Dendritic cell treated with granulocyte-macrophage colony-stimulating factor and Interleukin-4, amounts not matched to agents 40 ng/mL and 50 ng/mL, for 4 days (primary cell): Measurements from ENCODE around the gene C11orf86.

Experiments
- H3K27ac Mint-ChIP-seq: one replicate; pipeline ENCODE4 v1.8.0; 2022; ENCODE audit warnings: mild to moderate bottlenecking, mixed read lengths
- H3K27me3 Mint-ChIP-seq: one replicate; pipeline ENCODE4 v1.8.0; 2022; ENCODE audit warnings: mild to moderate bottlenecking, mixed read lengths
- H3K36me3 Mint-ChIP-seq: one replicate; pipeline ENCODE4 v1.8.0; 2022; ENCODE audit warnings: low read depth, mixed read lengths
- H3K4me1 Mint-ChIP-seq: one replicate; pipeline ENCODE4 v1.8.0; 2022; ENCODE audit warnings: low read depth, mixed read lengths
- H3K4me3 Mint-ChIP-seq: one replicate; pipeline ENCODE4 v1.8.0; 2022; ENCODE audit warnings: mild to moderate bottlenecking, moderate library complexity, mixed read lengths
- H3K9me3 Mint-ChIP-seq: one replicate; pipeline ENCODE4 v1.8.0; 2022; ENCODE audit warnings: mixed read lengths
- intact Hi-C: fragments of 100-400 bp; cut with micrococcal nuclease; formaldehyde crosslinking; loops from one replicate; pipeline ENCODE4 v1.15.0; 2022

Gene C11orf86

GRCh38 chr11:66974724-66975404, at the start of gene C11orf86:
Gene C11orf86, plus strand, starts transcription at chr11:66975304. Its CDS starts 59 bp downstream, at chr11:66975363.
- Mint-ChIP-seq H3K27ac (no peak within 1 kb of the TSS), H3K4me3 (no peak within 1 kb of the TSS), H3K27me3 (peaks cover 29% of the 10 kb centered on the region), H3K4me1 (peaks cover 17% of the 10 kb centered on the region), H3K9me3 (peaks cover 22% of the 10 kb centered on the region), H3K36me3 (no peaks in the 10 kb centered on the region)
- intact Hi-C loops = loop anchor here (10.0 kb wide), 1 partner anchor 280 kb away; no protein-coding TSS in a partner anchor

DNA sequence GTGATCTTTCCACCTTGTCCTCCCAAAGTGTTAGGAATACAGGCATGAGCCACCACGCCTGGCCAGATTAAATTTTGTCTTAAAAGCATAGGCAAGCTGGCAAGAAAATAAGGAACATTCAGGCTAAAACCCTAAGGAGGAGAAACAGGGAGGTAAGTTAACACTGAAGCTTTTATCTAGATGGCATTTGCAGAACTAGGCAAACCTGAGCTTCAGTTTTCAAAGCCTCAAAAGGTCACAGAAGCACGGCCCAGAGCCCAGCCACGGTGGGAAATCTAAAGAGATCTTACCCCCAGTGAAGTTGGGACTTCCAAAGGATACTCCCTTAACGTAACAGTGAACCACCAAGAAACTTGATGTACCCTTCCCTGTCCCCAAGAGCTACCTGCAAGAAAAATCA, 45.4 kb upstream of the C11orf86 start:
- Mint-ChIP-seq H3K27me3 (peaks cover 12% of the 10 kb centered on the region), H3K27ac (no peak overlapping the region), H3K4me3 (no peak overlapping the region), H3K36me3 (no peaks in the 10 kb centered on the region), H3K4me1 (peaks cover 4% of the 10 kb centered on the region), H3K9me3 (no peaks in the 10 kb centered on the region)
- intact Hi-C loops = no loop called here

DNA sequence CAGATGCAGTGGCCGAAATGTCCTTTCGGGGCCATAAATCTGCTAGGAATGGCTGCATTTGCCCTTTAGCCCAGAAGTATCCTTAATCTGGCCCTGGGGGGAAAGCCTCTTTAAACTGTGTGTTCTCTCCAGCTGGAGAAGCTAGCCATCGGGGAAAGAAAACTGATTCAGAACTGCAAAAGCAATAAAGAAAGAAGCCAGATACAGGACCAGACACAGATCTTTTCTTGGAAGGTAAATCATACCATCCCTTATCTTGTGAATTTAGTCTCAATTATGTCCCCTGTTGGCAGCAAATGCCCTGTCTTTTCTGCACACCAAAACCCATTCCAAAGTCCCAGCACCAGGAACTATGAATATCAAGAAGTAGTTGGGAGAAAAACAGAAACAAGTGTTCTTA, 42.6 kb upstream of the C11orf86 start:
- intact Hi-C loops = no loop called here
- Mint-ChIP-seq H3K9me3 (no peaks in the 10 kb centered on the region), H3K4me3 (no peak overlapping the region), H3K4me1 (peaks cover 4% of the 10 kb centered on the region), H3K36me3 (no peaks in the 10 kb centered on the region), H3K27me3 (peaks cover 16% of the 10 kb centered on the region), H3K27ac (no peak overlapping the region)

GRCh38 chr11:66933531-66933930, 41.6 kb upstream of the C11orf86 start:
- intact Hi-C loops = no loop called here
- H3K36me3 Mint-ChIP-seq = no peaks in the 10 kb centered on the region

DNA sequence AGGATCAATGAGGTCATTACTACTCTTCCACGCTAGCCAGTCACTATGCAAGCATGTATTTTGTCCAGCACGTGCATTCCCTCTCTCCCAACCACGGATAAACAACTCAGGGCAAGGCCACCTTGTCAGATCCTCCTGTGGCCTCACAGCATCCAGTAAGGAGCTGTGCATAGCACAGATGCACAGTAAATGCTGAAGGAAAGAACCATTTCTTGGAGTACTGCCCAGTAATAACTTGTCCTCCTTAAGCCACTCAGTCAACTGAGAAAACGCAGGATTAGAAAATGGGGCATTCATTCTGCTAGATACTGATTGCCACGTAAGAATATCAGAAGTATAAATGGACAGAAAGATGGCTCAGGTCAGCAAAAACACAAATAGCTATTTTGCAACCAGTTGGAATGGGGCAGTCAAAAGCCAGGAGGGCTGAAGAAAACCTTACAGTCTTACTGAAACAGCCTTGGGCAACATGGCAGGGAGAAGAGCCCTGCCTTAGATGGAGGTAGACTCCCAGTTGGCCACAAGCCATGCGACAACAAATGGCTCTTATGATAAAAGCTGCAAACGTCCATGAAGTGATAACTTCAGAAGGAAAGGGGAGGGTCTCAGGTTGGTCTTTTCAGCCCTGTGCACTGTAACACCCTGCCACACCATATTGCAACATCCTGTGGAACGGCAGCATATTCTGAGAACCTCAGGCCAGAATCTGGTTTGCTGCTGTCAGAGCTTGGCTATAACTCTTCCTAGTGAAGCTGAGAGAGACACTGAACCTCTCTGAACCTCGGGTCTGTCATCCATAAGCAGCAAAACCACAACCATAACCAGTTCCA, 39.9 kb upstream of the C11orf86 start:
- Mint-ChIP-seq H3K4me1 (no peaks in the 10 kb centered on the region), H3K27me3 (peaks cover 19% of the 10 kb centered on the region), H3K27ac (no peak overlapping the region), H3K4me3 (no peak overlapping the region), H3K36me3 (no peaks in the 10 kb centered on the region), H3K9me3 (no peaks in the 10 kb centered on the region)
- intact Hi-C loops = no loop called here

More at GRCh38 chr11:66933531-66933930, 41.6 kb upstream of the C11orf86 start:
- H3K9me3 Mint-ChIP-seq = no peaks in the 10 kb centered on the region
- no peak overlapping the region for H3K4me3 Mint-ChIP-seq
- no peak overlapping the region for H3K27ac Mint-ChIP-seq
- peaks cover 19% of the 10 kb centered on the region for H3K27me3 Mint-ChIP-seq
- peaks cover 4% of the 10 kb centered on the region for H3K4me1 Mint-ChIP-seq

- peaks cover 21% of the 10 kb centered on the region for H3K27me3 Mint-ChIP-seq
- no peaks in the 10 kb centered on the region for H3K9me3 Mint-ChIP-seq
- no peak overlapping the region for H3K4me3 Mint-ChIP-seq
- H3K4me1 Mint-ChIP-seq = no peaks in the 10 kb centered on the region
- no peaks in the 10 kb centered on the region for H3K36me3 Mint-ChIP-seq
- no peak overlapping the region for H3K27ac Mint-ChIP-seq
- intact Hi-C loops = no loop called here
These were observed 38.8 kb upstream of the C11orf86 start for GRCh38 chr11:66936311-66936711.

GRCh38 chr11:66937193-66937733, 37.8 kb upstream of the C11orf86 start:
- Mint-ChIP-seq H3K27ac (no peak overlapping the region), H3K9me3 (no peaks in the 10 kb centered on the region), H3K27me3 (peaks cover 17% of the 10 kb centered on the region), H3K4me1 (no peaks in the 10 kb centered on the region), H3K36me3 (peaks cover 2% of the 10 kb centered on the region), H3K4me3 (no peak overlapping the region)
- intact Hi-C loops = no loop called here

GRCh38 chr11:66938582-66939135, 36.4 kb upstream of the C11orf86 start:
- Mint-ChIP-seq H3K4me1 (no peaks in the 10 kb centered on the region), H3K27me3 (peaks cover 15% of the 10 kb centered on the region), H3K4me3 (no peak overlapping the region), H3K9me3 (no peaks in the 10 kb centered on the region), H3K36me3 (peaks cover 8% of the 10 kb centered on the region), H3K27ac (no peak overlapping the region)
- intact Hi-C loops = no loop called here

- H3K27me3 Mint-ChIP-seq = peaks cover 5% of the 10 kb centered on the region
- intact Hi-C loops = no loop called here
- H3K4me1 Mint-ChIP-seq = peaks cover 3% of the 10 kb centered on the region
- no peak overlapping the region for H3K27ac Mint-ChIP-seq
- H3K36me3 Mint-ChIP-seq = peaks cover 11% of the 10 kb centered on the region
- no peak overlapping the region for H3K4me3 Mint-ChIP-seq
- no peaks in the 10 kb centered on the region for H3K9me3 Mint-ChIP-seq
These were observed 25.0 kb upstream of the C11orf86 start for GRCh38 chr11:66950112-66950535.

DNA sequence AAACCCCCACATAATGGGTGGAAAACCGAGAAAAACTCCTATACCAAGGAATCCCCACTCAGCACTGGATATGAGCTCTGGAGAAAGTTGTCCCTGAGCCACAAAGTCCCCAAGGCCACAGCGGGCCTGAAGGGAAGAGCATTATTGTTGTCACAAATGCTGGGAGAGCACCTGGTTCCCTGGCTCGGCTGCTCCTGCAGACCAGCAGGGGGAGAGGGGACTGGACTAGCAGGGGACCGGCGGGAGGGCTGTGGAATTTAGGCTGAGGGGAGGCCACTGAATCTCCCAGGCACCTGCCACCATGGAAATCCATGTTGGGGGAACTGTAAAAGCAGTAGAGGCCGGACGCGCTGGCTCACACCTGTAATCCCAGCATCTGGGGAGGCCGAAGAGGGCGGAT, 24.0 kb upstream of the C11orf86 start:
- no peak overlapping the region for H3K4me3 Mint-ChIP-seq
- H3K27me3 Mint-ChIP-seq = peaks cover 11% of the 10 kb centered on the region
- H3K9me3 Mint-ChIP-seq = no peaks in the 10 kb centered on the region
- H3K4me1 Mint-ChIP-seq = peaks cover 10% of the 10 kb centered on the region
- H3K36me3 Mint-ChIP-seq = peaks cover 18% of the 10 kb centered on the region
- no peak overlapping the region for H3K27ac Mint-ChIP-seq
- intact Hi-C loops = no loop called here

DNA sequence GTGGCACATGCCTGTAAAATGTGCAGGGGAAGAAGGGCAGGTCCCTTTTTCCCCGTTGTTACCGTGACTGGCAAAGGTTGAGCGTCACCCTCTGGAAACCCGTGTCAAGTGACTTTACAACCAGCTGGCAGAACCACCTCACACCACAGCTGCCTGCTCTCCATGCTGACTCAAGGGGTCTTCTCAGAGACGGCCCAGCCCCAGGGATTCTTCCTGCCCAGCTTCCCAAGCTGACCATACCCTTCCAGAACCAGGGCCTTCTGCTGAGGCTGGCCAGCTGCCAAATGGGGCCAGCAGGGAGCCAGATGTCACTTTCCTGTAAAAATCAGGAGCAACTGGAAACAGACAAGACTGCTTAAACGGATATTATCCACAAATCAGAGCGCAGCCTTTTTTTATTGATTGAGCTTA, 23.2 kb upstream of the C11orf86 start:
- Mint-ChIP-seq H3K9me3 (no peaks in the 10 kb centered on the region), H3K36me3 (peaks cover 25% of the 10 kb centered on the region), H3K27me3 (peaks cover 11% of the 10 kb centered on the region), H3K4me1 (peaks cover 18% of the 10 kb centered on the region), H3K27ac (no peak overlapping the region), H3K4me3 (no peak overlapping the region)
- intact Hi-C loops = no loop called here

DNA sequence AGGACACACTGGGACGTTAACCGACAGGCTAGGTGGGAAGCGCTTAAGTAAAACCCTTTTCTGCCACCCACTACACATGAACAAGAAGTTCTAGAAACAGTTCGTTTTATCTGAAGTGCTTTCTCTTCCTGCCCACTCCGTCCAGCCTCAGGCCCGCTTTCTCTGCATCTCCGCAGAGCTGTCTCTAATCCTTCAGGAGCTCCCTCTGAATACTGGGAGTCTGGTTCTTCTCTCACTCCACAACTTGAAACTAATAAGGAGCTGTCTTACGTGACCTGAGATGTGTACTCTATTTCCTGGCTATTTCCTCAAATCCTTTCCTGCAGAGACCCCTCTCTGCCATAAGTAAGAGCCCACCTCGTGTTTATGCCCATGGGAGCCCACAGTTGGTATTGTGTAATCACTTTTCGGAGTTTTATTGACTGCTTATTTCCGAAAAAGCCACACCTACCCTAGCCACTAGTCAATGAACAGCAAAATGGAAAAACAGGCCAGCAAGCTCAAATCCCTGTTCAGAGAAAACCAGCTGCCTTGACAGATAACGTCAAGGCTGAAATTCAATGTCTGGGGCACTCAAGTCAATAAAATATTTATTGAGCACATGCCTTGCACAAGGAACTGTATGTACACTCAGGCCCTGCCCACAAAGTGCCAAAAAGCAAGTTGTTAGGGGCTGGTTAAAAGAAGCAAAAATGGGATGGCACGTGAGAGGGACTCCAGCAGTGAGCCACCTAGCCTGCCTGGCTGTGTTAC, 21.8 kb upstream of the C11orf86 start:
- H3K27me3 Mint-ChIP-seq = peaks cover 11% of the 10 kb centered on the region
- peaks cover 25% of the 10 kb centered on the region for H3K36me3 Mint-ChIP-seq
- intact Hi-C loops = no loop called here
- peaks cover 29% of the 10 kb centered on the region for H3K4me1 Mint-ChIP-seq
- no peak overlapping the region for H3K27ac Mint-ChIP-seq
- no peak overlapping the region for H3K4me3 Mint-ChIP-seq
- no peaks in the 10 kb centered on the region for H3K9me3 Mint-ChIP-seq

DNA sequence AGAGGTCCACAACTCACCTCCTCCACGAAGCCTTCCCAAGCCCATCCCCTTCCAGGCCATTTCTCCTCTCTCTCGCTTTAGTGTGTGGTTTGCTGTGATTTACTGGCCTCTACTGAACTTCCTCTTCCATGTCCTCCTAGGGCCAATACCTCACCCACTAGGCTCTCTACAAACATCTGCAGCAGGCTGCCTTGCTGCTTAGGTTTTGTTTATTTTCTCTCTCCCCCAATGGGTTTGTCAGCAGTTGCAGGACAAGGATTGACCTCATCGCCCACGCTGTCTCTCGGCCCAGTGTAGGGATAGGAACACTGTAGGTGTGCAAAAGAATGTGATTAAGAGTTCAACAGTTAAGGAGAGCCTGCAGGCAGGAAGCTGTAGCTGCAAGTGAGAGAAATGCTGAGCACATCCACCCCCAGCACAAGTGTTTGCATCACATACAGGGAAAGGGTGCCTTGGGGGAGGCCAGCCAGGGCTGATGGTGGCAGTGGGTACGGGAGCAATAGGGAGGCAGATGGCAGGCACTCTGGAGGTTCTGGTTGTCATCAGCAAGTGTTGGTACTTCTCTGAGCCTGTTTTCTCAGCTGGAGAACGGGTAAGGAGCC, 18.3 kb upstream of the C11orf86 start:
- intact Hi-C loops = loop anchor here (5.0 kb wide), 1 partner anchor 99 kb away; the partner anchor contains the start of gene LRFN4
- H3K27ac Mint-ChIP-seq = peak overlapping the region; percentile 80
- H3K4me1 Mint-ChIP-seq = peaks cover 40% of the 10 kb centered on the region
- peaks cover 10% of the 10 kb centered on the region for H3K9me3 Mint-ChIP-seq
- H3K27me3 Mint-ChIP-seq = peaks cover 13% of the 10 kb centered on the region
- H3K36me3 Mint-ChIP-seq = peaks cover 24% of the 10 kb centered on the region
- H3K4me3 Mint-ChIP-seq = peak overlapping the region; percentile 76
